ENCODE results near the gene EMILIN1. TPM values are rescaled to one million over a fixed set of nuclear protein-coding genes. Genes with fewer than 3 reads are reported as not detected.

EMILIN1 gene
- total RNA-seq, 1 donor from 2014 or later: 1.1 TPM

DNA sequence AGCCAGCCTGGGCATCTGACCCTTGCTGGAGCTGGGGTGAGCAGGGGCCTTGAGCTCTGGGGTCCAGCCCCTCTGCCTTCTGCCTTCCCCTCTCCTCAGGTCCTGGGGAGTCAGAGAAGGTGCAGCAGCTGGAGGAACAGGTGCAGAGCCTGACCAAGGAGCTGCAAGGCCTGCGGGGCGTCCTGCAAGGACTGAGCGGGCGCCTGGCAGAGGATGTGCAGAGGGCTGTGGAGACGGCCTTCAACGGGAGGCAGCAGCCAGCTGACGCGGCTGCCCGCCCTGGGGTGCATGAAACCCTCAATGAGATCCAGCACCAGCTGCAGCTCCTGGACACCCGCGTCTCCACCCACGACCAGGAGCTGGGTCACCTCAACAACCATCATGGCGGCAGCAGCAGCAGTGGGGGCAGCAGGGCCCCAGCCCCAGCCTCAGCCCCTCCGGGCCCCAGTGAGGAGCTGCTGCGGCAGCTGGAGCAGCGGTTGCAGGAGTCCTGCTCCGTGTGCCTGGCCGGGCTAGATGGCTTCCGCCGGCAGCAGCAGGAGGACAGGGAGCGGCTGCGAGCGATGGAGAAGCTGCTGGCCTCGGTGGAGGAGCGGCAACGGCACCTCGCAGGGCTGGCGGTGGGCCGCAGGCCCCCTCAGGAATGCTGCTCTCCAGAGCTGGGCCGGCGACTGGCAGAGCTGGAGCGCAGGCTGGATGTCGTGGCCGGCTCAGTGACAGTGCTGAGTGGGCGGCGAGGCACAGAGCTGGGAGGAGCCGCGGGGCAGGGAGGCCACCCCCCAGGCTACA, 3.8 kb downstream of the EMILIN1 start:
- Mint-ChIP-seq H3K4me3 (ENCODE audit: low read depth) (no peak overlapping the region), H3K27ac (no peak overlapping the region), H3K9me3 (ENCODE audit: low read depth) (no peaks in the 10 kb centered on the region), H3K4me1 (ENCODE audit: low read depth) (peaks cover 12% of the 10 kb centered on the region), H3K27me3 (peaks cover 24% of the 10 kb centered on the region), H3K36me3 (ENCODE audit: insufficient read depth) (no peaks in the 10 kb centered on the region)
- TF ChIP-seq, protein P1, sequence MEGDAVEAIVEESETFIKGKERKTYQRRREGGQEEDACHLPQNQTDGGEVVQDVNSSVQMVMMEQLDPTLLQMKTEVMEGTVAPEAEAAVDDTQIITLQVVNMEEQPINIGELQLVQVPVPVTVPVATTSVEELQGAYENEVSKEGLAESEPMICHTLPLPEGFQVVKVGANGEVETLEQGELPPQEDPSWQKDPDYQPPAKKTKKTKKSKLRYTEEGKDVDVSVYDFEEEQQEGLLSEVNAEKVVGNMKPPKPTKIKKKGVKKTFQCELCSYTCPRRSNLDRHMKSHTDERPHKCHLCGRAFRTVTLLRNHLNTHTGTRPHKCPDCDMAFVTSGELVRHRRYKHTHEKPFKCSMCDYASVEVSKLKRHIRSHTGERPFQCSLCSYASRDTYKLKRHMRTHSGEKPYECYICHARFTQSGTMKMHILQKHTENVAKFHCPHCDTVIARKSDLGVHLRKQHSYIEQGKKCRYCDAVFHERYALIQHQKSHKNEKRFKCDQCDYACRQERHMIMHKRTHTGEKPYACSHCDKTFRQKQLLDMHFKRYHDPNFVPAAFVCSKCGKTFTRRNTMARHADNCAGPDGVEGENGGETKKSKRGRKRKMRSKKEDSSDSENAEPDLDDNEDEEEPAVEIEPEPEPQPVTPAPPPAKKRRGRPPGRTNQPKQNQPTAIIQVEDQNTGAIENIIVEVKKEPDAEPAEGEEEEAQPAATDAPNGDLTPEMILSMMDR (IDR thresholded peaks at IDR 0.05; ENCODE audit: unreplicated experiment): no peak
- no peak for DNase-seq (ENCODE audit: low spot score, unreplicated experiment)

DNA sequence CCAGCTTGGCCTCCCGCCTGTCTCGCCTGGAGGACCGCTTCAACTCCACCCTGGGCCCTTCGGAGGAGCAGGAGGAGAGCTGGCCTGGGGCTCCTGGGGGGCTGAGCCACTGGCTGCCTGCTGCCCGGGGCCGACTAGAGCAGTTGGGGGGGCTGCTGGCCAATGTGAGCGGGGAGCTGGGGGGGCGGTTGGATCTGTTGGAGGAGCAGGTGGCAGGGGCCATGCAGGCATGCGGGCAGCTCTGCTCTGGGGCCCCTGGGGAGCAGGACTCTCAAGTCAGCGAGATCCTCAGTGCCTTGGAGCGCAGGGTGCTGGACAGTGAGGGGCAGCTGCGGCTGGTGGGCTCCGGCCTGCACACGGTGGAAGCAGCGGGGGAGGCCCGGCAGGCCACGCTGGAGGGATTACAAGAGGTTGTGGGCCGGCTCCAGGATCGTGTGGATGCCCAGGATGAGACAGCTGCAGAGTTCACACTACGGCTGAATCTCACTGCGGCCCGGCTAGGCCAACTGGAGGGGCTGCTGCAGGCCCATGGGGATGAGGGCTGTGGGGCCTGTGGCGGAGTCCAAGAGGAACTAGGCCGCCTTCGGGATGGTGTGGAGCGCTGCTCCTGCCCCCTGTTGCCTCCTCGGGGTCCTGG, 4.5 kb downstream of the EMILIN1 start:
- Mint-ChIP-seq H3K36me3 (ENCODE audit: insufficient read depth) (no peaks in the 10 kb centered on the region), H3K9me3 (ENCODE audit: low read depth) (no peaks in the 10 kb centered on the region), H3K4me3 (ENCODE audit: low read depth) (no peak overlapping the region), H3K27me3 (peaks cover 26% of the 10 kb centered on the region), H3K4me1 (ENCODE audit: low read depth) (peaks cover 13% of the 10 kb centered on the region), H3K27ac (no peak overlapping the region)
- DNase-seq (ENCODE audit: low spot score, unreplicated experiment): no peak
- TF ChIP-seq, protein P1 (IDR thresholded peaks at IDR 0.05; ENCODE audit: unreplicated experiment): no peak

DNA sequence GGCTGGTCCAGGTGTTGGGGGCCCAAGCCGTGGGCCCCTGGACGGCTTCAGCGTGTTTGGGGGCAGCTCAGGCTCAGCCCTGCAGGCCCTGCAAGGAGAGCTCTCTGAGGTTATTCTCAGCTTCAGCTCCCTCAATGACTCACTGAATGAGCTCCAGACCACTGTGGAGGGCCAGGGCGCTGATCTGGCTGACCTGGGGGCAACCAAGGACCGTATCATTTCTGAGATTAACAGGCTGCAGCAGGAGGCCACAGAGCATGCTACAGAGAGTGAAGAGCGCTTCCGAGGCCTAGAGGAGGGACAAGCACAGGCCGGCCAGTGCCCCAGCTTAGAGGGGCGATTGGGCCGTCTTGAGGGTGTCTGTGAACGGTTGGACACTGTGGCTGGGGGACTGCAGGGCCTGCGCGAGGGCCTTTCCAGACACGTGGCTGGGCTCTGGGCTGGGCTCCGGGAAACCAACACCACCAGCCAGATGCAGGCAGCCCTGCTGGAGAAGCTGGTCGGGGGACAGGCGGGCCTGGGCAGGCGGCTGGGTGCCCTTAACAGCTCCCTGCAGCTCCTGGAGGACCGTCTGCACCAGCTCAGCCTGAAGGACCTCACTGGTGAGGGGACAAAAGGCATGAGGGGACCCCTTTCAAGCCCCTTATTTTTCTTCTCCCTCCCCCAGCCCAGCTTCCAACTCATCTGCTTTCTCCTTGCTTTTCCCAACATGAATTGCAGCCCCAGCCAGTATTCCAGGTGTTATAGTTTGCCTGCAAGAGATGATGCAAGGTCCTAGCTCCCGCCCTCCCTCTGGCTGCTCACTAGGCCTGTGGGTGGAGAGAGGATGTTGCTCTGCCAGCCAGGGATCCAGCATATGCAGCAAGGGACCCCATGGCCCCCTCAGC, 5.2 kb downstream of the EMILIN1 start:
- no peak for DNase-seq (ENCODE audit: low spot score, unreplicated experiment)
- Mint-ChIP-seq H3K27ac (no peak overlapping the region), H3K36me3 (ENCODE audit: insufficient read depth) (no peaks in the 10 kb centered on the region), H3K4me3 (ENCODE audit: low read depth) (no peak overlapping the region), H3K9me3 (ENCODE audit: low read depth) (no peaks in the 10 kb centered on the region), H3K4me1 (ENCODE audit: low read depth) (peaks cover 13% of the 10 kb centered on the region), H3K27me3 (peaks cover 28% of the 10 kb centered on the region)
- TF ChIP-seq, protein P1 (IDR thresholded peaks at IDR 0.05; ENCODE audit: unreplicated experiment): no peak

DNA sequence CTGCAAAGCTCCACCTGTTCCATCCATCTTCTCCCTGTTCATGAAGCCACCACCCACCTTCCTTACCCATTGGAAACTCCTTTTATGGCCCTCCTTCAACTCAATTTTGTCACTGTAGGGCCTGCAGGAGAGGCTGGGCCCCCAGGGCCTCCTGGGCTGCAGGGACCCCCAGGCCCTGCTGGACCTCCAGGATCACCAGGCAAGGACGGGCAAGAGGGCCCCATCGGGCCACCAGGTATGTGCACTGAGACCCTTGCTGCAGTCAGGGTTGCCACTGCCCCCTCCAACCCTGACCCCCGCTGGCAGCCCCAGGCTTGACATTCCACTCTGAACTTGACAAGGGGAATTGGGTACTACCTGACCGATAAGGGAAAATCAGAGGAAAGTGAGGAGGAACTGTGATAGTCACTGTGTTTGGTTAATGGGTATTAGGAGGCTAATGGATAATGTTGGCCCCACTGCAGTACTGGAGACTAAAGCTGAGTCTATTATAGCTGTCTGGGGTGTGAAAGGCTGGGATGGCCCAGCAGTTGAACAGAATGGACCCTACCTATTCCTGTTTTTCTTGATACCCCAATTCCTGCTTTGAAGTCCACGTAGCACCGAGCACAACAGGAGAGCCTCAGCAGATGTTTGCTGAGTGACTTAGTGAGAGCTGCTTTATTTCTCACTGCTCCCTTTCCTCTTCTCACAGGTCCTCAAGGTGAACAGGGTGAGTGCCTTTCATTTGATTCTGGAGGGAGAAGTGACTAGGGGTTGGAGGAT, 6.1 kb downstream of the EMILIN1 start:
- Mint-ChIP-seq H3K4me3 (ENCODE audit: low read depth) (no peak overlapping the region), H3K36me3 (ENCODE audit: insufficient read depth) (no peaks in the 10 kb centered on the region), H3K9me3 (ENCODE audit: low read depth) (no peaks in the 10 kb centered on the region), H3K27ac (no peak overlapping the region), H3K27me3 (peaks cover 30% of the 10 kb centered on the region), H3K4me1 (ENCODE audit: low read depth) (peaks cover 13% of the 10 kb centered on the region)
- TF ChIP-seq, protein P1 (IDR thresholded peaks at IDR 0.05; ENCODE audit: unreplicated experiment): no peak
- no peak for DNase-seq (ENCODE audit: low spot score, unreplicated experiment)
